CD14-positive monocyte (primary cell): ENCODE measurements around the gene UTP11. TPM values are rescaled to one million over a fixed set of nuclear protein-coding genes. Genes with fewer than 3 reads are reported as not detected.
"Not testable (repeated sequence)": the region's sequence is repeated elsewhere in the genome, so short reads cannot be mapped to it uniquely, and the experiment has no call there.

ENCODE experiments used
- DNase-seq, 3 donors: peaks; one replicate each; pipeline ENCODE4 v3.0.0-alpha.2; 2011 to 2022
- H2AFZ ChIP-seq: 2 replicates; pipeline ENCODE4 v1.6.0; 2012; ENCODE audit warnings: mild to moderate bottlenecking, low read depth, low read length, inconsistent platforms; ENCODE audit not compliant: insufficient read depth, poor library complexity, severe bottlenecking
- H3K27ac ChIP-seq, 2 donors: 1 replicate in 1 of 2; 2 replicates in 1 of 2; pipeline ENCODE4 v1.5.1; 2012 to 2013; ENCODE audit warnings: low read length in 2 of 2, control low read depth in 1 of 2, inconsistent platforms in 1 of 2, low read depth in 1 of 2, mild to moderate bottlenecking in 1 of 2
- H3K27me3 ChIP-seq, 2 donors: one replicate each; pipeline versions ENCODE4 v1.6.0 to v1.6.1; 2011 to 2013; ENCODE audit warnings: low read length in 2 of 2; ENCODE audit not compliant: control insufficient read depth in 2 of 2, insufficient read depth in 2 of 2
- H3K36me3 ChIP-seq, 2 donors: replicated peaks in 1 of 2; 1 replicate in 1 of 2; 2 replicates in 1 of 2; pipeline versions ENCODE4 v1.5.1 to v1.6.1; 2012 to 2013; ENCODE audit warnings: low read length in 2 of 2, control low read depth in 1 of 2, inconsistent platforms in 1 of 2, mild to moderate bottlenecking in 1 of 2; ENCODE audit not compliant: insufficient read depth in 2 of 2, control insufficient read depth in 1 of 2
- H3K4me1 ChIP-seq, 2 donors: 1 replicate in 1 of 2; 2 replicates in 1 of 2; pipeline versions ENCODE4 v1.5.1 to v1.6.1; 2012 to 2013; ENCODE audit warnings: low read length in 2 of 2, control low read depth in 1 of 2, inconsistent platforms in 1 of 2, mild to moderate bottlenecking in 1 of 2, moderate library complexity in 1 of 2; ENCODE audit not compliant: insufficient read depth in 2 of 2, control insufficient read depth in 1 of 2
- H3K4me2 ChIP-seq: replicated peaks from 2 replicates; pipeline ENCODE3; 2012; ENCODE audit warnings: low read length, moderate library complexity, mild to moderate bottlenecking; ENCODE audit not compliant: poor library complexity, severe bottlenecking; ENCODE audit errors: extremely low read depth
- H3K4me3 ChIP-seq, 3 experiments: fragments of 200-600 bp in 1 of 3; sonication (generic) in 1 of 3; replicated peaks in 1 of 3; 1 replicate in 2 of 3; 2 replicates in 1 of 3; pipeline ENCODE4 v1.5.1; 2011 to 2013; ENCODE audit warnings: low read length in 3 of 3, mild to moderate bottlenecking in 3 of 3, control low read depth in 2 of 3, low read depth in 2 of 3, inconsistent platforms in 1 of 3, moderate library complexity in 1 of 3
- H3K79me2 ChIP-seq: 2 replicates; pipeline ENCODE4 v1.6.0; 2012; ENCODE audit warnings: mild to moderate bottlenecking, control low read depth, inconsistent platforms, low read length, moderate library complexity; ENCODE audit not compliant: insufficient read depth
- H3K9ac ChIP-seq: 2 replicates; pipeline ENCODE4 v1.6.0; 2017; ENCODE audit warnings: low read length, mild to moderate bottlenecking; ENCODE audit not compliant: insufficient read depth, poor library complexity, severe bottlenecking
- H3K9me3 ChIP-seq, 2 donors: replicated peaks in 1 of 2; 1 replicate in 1 of 2; 2 replicates in 1 of 2; pipeline versions ENCODE4 v1.5.1 to v1.6.1; 2012 to 2013; ENCODE audit warnings: low read length in 2 of 2, control low read depth in 1 of 2; ENCODE audit not compliant: control insufficient read depth in 1 of 2, insufficient read depth in 1 of 2
- H4K20me1 ChIP-seq: 2 replicates; pipeline ENCODE4 v1.6.0; 2012; ENCODE audit warnings: mild to moderate bottlenecking, low read length, control low read depth, moderate library complexity; ENCODE audit not compliant: insufficient read depth
- H3K27ac Mint-ChIP-seq, 7 donors: one replicate each; pipeline ENCODE4 v1.8.0; 2020; ENCODE audit warnings: mild to moderate bottlenecking in 7 of 7, mixed read lengths in 7 of 7, moderate library complexity in 6 of 7, inconsistent platforms in 2 of 7
- H3K27me3 Mint-ChIP-seq, 3 donors: one replicate each; pipeline ENCODE4 v1.8.0; 2021 to 2022; ENCODE audit warnings: low read depth in 3 of 3, mild to moderate bottlenecking in 3 of 3, mixed read lengths in 3 of 3, moderate library complexity in 3 of 3, inconsistent platforms in 1 of 3
- H3K36me3 Mint-ChIP-seq, 2 donors: one replicate each; pipeline ENCODE4 v1.8.0; 2020; ENCODE audit warnings: mixed read lengths in 2 of 2, inconsistent platforms in 1 of 2, mild to moderate bottlenecking in 1 of 2
- H3K4me1 Mint-ChIP-seq: one replicate; pipeline ENCODE4 v1.8.0; 2020; ENCODE audit warnings: mild to moderate bottlenecking, mixed read lengths
- H3K4me3 Mint-ChIP-seq, 2 donors: one replicate each; pipeline ENCODE4 v1.8.0; 2020; ENCODE audit warnings: mild to moderate bottlenecking in 2 of 2, mixed read lengths in 2 of 2, moderate library complexity in 1 of 2
- H3K9me3 Mint-ChIP-seq, 7 donors: one replicate each; pipeline ENCODE4 v1.8.0; 2020 to 2022; ENCODE audit warnings: mixed read lengths in 7 of 7, mild to moderate bottlenecking in 6 of 7, moderate library complexity in 6 of 7, inconsistent platforms in 2 of 7
- WGBS: methylation state at CpG from one replicate; pipeline ENCODE4 v1.1.5; 2013; ENCODE audit warnings: missing lambda C conversion rate; ENCODE audit not compliant: insufficient coverage; 5-methylcytosine and 5-hydroxymethylcytosine counted together
- intact Hi-C, 2 donors: fragments of 100-400 bp; cut with micrococcal nuclease; formaldehyde crosslinking; loops; one replicate each; pipeline versions ENCODE4 v1.15.0 to v1.15.1; 2023
- polyA plus RNA-seq, 3 donors: library from polyadenylated mRNA; depleted of rRNA in 1 of 3; unstranded in 2 of 3; stranded (reverse) in 1 of 3; fragments of 300-500 nt in 2 of 3; fragments of >200 nt in 1 of 3; fragmentation: Illumina TruSeq in 2 of 3; gene quantifications; 1 replicate in 2 of 3; 2 replicates in 1 of 3; pipeline ENCODE4 v1.2.3, GENCODE V29; 2012 to 2021
- TF ChIP-seq, protein P1 (sequence below): fragments of 200-600 bp; IDR thresholded peaks from one replicate; pipeline ENCODE4 v1.8.0; 2022; ENCODE audit warnings: antibody characterized with exemption, mild to moderate bottlenecking

UTP11 gene
- polyA plus RNA-seq, 3 donors, result 10.9 to 26.0 (median 20.5) TPM

DNA sequence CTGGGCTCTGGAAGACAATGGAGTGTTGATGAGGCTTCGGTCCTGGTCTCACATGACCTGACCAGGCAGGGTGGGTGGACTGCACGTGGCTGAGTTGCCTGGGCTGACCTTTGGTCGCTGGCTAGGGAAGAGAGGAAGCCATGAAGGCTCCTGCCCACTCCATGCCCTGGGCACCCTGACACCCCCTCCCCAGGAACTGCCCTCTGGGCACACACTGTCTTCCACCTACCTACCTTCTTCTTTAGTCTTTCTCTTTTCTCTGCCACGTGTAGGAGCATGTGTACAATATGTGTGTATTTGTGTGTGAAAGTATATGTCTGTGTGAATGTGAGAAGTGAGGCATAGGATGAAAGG, 19.0 kb downstream of the UTP11 start:
- TF ChIP-seq, protein P1, sequence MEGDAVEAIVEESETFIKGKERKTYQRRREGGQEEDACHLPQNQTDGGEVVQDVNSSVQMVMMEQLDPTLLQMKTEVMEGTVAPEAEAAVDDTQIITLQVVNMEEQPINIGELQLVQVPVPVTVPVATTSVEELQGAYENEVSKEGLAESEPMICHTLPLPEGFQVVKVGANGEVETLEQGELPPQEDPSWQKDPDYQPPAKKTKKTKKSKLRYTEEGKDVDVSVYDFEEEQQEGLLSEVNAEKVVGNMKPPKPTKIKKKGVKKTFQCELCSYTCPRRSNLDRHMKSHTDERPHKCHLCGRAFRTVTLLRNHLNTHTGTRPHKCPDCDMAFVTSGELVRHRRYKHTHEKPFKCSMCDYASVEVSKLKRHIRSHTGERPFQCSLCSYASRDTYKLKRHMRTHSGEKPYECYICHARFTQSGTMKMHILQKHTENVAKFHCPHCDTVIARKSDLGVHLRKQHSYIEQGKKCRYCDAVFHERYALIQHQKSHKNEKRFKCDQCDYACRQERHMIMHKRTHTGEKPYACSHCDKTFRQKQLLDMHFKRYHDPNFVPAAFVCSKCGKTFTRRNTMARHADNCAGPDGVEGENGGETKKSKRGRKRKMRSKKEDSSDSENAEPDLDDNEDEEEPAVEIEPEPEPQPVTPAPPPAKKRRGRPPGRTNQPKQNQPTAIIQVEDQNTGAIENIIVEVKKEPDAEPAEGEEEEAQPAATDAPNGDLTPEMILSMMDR, result no peak
- no peaks in the 10 kb centered on the region for H3K9me3 Mint-ChIP-seq
- Histone ChIP-seq H3K27ac (no peak overlapping the region), H3K36me3 (peaks cover 0 to 3% of the 10 kb centered on the region in 2 donors), H3K4me1 (peaks cover 13 to 14% of the 10 kb centered on the region in 2 donors), H4K20me1 (no peaks in the 10 kb centered on the region), H3K9ac (no peak overlapping the region), H3K27me3 (no peaks in the 10 kb centered on the region), H3K4me3 (no peak overlapping the region), H3K4me2 (no peak overlapping the region), H2AFZ (no peak overlapping the region), H3K9me3 (no peaks in the 10 kb centered on the region), H3K79me2 (no peaks in the 10 kb centered on the region)
- WGBS, result 80% methylated on average over 1 of the region's 4 CpGs
- intact Hi-C loops, result no loop called here
- H3K27ac Mint-ChIP-seq, result no peak overlapping the region
- DNase-seq, result no peak
- peaks cover 20% of the 10 kb centered on the region for H3K4me1 Mint-ChIP-seq
- peaks cover 8 to 21% (median 10%) of the 10 kb centered on the region in 3 donors for H3K27me3 Mint-ChIP-seq
- peaks cover 0 to 9% of the 10 kb centered on the region in 2 donors for H3K36me3 Mint-ChIP-seq
- H3K4me3 Mint-ChIP-seq, result no peak overlapping the region

GRCh38 chr1:38032992-38033391, 20.5 kb downstream of the UTP11 start:
- DNase-seq, H3K36me3 ChIP-seq, H3K4me3 Mint-ChIP-seq, H3K4me2 ChIP-seq, H3K27ac ChIP-seq, H3K4me3 ChIP-seq, H4K20me1 ChIP-seq, H3K79me2 ChIP-seq, H3K9me3 Mint-ChIP-seq, intact Hi-C loops, H3K36me3 Mint-ChIP-seq, H2AFZ ChIP-seq, H3K9me3 ChIP-seq, H3K27me3 ChIP-seq, H3K27ac Mint-ChIP-seq, H3K9ac ChIP-seq: not testable (repeated sequence)
- WGBS, result 100% methylated on average over 1 of the region's 2 CpGs
- peaks cover 8 to 21% (median 10%) of the 10 kb centered on the region in 3 donors for H3K27me3 Mint-ChIP-seq
- H3K4me1 ChIP-seq, result peaks cover 13 to 14% of the 10 kb centered on the region in 2 donors
- peaks cover 17% of the 10 kb centered on the region for H3K4me1 Mint-ChIP-seq
